Upper lobe of left lung (tissue), 6 donors: ENCODE data around the gene NTN1. TPM values are rescaled to one million over a fixed set of nuclear protein-coding genes. Genes with fewer than 3 reads are reported as not detected.

Source experiments
- ATAC-seq, 2 donors: fragments of 200-7000 bp; cut with Tn5 transposase; one replicate each; pipeline ENCODE4 v1.9.1; 2022; ENCODE audit warnings: mild to moderate bottlenecking in 2 of 2, moderate library complexity in 2 of 2; ENCODE audit not compliant: low FRiP score in 2 of 2
- DNase-seq, 2 donors: peaks; one replicate each; pipeline ENCODE4 v3.0.0-alpha.2; 2019 to 2020
- H3K27ac ChIP-seq, 4 donors: fragments of 200-600 bp; sonication (generic); one replicate each; pipeline ENCODE4 v1.5.1; 2016 to 2019
- H3K27me3 ChIP-seq, 4 donors: fragments of 200-600 bp; sonication (generic); one replicate each; pipeline ENCODE4 v1.5.1; 2017 to 2019
- H3K36me3 ChIP-seq, 4 donors: fragments of 200-600 bp; sonication (generic); one replicate each; pipeline ENCODE4 v1.5.1; 2016 to 2019
- H3K4me1 ChIP-seq, 4 donors: fragments of 200-600 bp; sonication (generic); one replicate each; pipeline ENCODE4 v1.5.1; 2018 to 2019
- H3K4me3 ChIP-seq, 4 donors: fragments of 200-600 bp; sonication (generic); one replicate each; pipeline ENCODE4 v1.5.1; 2017 to 2019; ENCODE audit warnings: mild to moderate bottlenecking in 2 of 4, moderate library complexity in 1 of 4
- H3K9me3 ChIP-seq, 4 donors: fragments of 200-600 bp; sonication (generic); one replicate each; pipeline ENCODE4 v1.5.1; 2018 to 2019
- CTCF ChIP-seq, 6 experiments: fragments of 450-650 bp in 4 of 6; fragments of 200-600 bp in 2 of 6; sonication (generic) in 2 of 6; IDR thresholded peaks; one replicate each; pipeline ENCODE4 v1.5.1; 2016 to 2019; ENCODE audit warnings: antibody characterized with exemption in 6 of 6
- EP300 ChIP-seq, 4 donors: sonication (generic); formaldehyde crosslinking; IDR thresholded peaks; one replicate each; pipeline ENCODE4 v1.5.1; 2017; ENCODE audit warnings: antibody characterized with exemption in 4 of 4, control low read depth in 2 of 4
- POLR2A ChIP-seq, 4 donors: fragments of 450-650 bp; IDR thresholded peaks; one replicate each; pipeline ENCODE4 v1.5.1; 2016 to 2017; ENCODE audit warnings: antibody characterized with exemption in 4 of 4, mild to moderate bottlenecking in 2 of 4
- POLR2AphosphoS5 ChIP-seq, 2 donors: sonication (generic); formaldehyde crosslinking; IDR thresholded peaks; one replicate each; pipeline ENCODE4 v1.5.1; 2017; ENCODE audit warnings: antibody characterized with exemption in 2 of 2
- WGBS, 2 donors: methylation state at CpG; one replicate each; pipeline ENCODE4 v1.1.5; 2017 to 2018; 5-methylcytosine and 5-hydroxymethylcytosine counted together
- total RNA-seq, 6 donors: library from RNA; depleted of rRNA in 4 of 6; stranded (reverse); fragments of >200 nt in 4 of 6; gene quantifications; one replicate each; pipeline versions ENCODE4 v1.1.0 to v1.2.1, GENCODE V29; 2016 to 2021
- donor health status: DM: no; HTN: no; CAD: no; lungs with moderate emphysema.
- donor health status: DM: no; HTN: yes; CAD: no; lungs with severe emphysema.

Gene NTN1
- total RNA-seq, 6 donors from 2014 or later = 2.6 to 9.1 (median 4.1) TPM

- Histone ChIP-seq H3K4me3 (no peak overlapping the region), H3K36me3 (no peaks in the 10 kb centered on the region), H3K27me3 (peaks cover 0 to 3% (median 0%) of the 10 kb centered on the region in 4 donors), H3K27ac (no peak overlapping the region), H3K4me1 (no peaks in the 10 kb centered on the region), H3K9me3 (no peaks in the 10 kb centered on the region)
- 57 to 60% methylated on average over 1 to 9 of the region's 9 CpGs for WGBS, 2 donors
- TF ChIP-seq POLR2AphosphoS5 (IDR thresholded peaks at IDR 0.05) = no peak
- no peak for TF ChIP-seq CTCF (IDR thresholded peaks at IDR 0.05)
- TF ChIP-seq POLR2A (IDR thresholded peaks at IDR 0.05) = no peak
- TF ChIP-seq EP300 (IDR thresholded peaks at IDR 0.05) = no peak
- ATAC-seq (no peak), DNase-seq (no peak)
Observed at GRCh38 chr17:9233271-9233599, 211.9 kb downstream of the NTN1 start.

GRCh38 chr17:9233761-9234160 is 212.5 kb downstream of the NTN1 start:
- ATAC-seq = no peak
- H3K36me3 ChIP-seq = no peaks in the 10 kb centered on the region
- H3K27me3 ChIP-seq = peaks cover 0 to 3% (median 0%) of the 10 kb centered on the region in 4 donors
- H3K4me1 ChIP-seq = peaks cover 0 to 3% (median 0%) of the 10 kb centered on the region in 4 donors
- DNase-seq = peak in 1 of 2 donors; percentile 61
- 69 to 84% methylated on average over 2 to 7 of the region's 7 CpGs for WGBS, 2 donors
- H3K9me3 ChIP-seq = no peaks in the 10 kb centered on the region
- no peak overlapping the region for H3K27ac ChIP-seq
- H3K4me3 ChIP-seq = no peak overlapping the region
- TF ChIP-seq EP300 (IDR thresholded peaks at IDR 0.05) (no peak), POLR2AphosphoS5 (IDR thresholded peaks at IDR 0.05) (no peak), POLR2A (IDR thresholded peaks at IDR 0.05) (no peak), CTCF (IDR thresholded peaks at IDR 0.05) (no peak)

- ATAC-seq (no peak), DNase-seq (no peak)
- Histone ChIP-seq H3K4me3 (no peak overlapping the region), H3K27me3 (peaks cover 0 to 3% (median 0%) of the 10 kb centered on the region in 4 donors), H3K9me3 (no peaks in the 10 kb centered on the region), H3K4me1 (peaks cover 4 to 10% (median 6%) of the 10 kb centered on the region in 4 donors), H3K27ac (no peak overlapping the region), H3K36me3 (no peaks in the 10 kb centered on the region)
- 81 to 84% methylated on average over 8 of the region's 8 CpGs for WGBS, 2 donors
- no peak for TF ChIP-seq EP300 (IDR thresholded peaks at IDR 0.05)
- no peak for TF ChIP-seq POLR2A (IDR thresholded peaks at IDR 0.05)
- no peak for TF ChIP-seq POLR2AphosphoS5 (IDR thresholded peaks at IDR 0.05)
- no peak for TF ChIP-seq CTCF (IDR thresholded peaks at IDR 0.05)
Observed at GRCh38 chr17:9234389-9234945, 213.2 kb downstream of the NTN1 start.

- Histone ChIP-seq H3K27ac (no peak overlapping the region), H3K4me1 (peaks cover 9 to 17% (median 11%) of the 10 kb centered on the region in 4 donors), H3K9me3 (no peaks in the 10 kb centered on the region), H3K4me3 (no peak overlapping the region), H3K36me3 (no peaks in the 10 kb centered on the region), H3K27me3 (peaks cover 0 to 3% (median 0%) of the 10 kb centered on the region in 4 donors)
- 84 to 87% methylated on average over 4 of the region's 4 CpGs for WGBS, 2 donors
- TF ChIP-seq EP300 (IDR thresholded peaks at IDR 0.05) (no peak), CTCF (IDR thresholded peaks at IDR 0.05) (no peak), POLR2AphosphoS5 (IDR thresholded peaks at IDR 0.05) (no peak), POLR2A (IDR thresholded peaks at IDR 0.05) (no peak)
- ATAC-seq (no peak), DNase-seq (no peak)
Observed at GRCh38 chr17:9235346-9235745, 214.0 kb downstream of the NTN1 start.
